ENCODE data around the gene CEP170B. TPM values are rescaled to one million over a fixed set of nuclear protein-coding genes. Genes with fewer than 3 reads are reported as not detected.

Gene CEP170B
- total and polyA plus RNA-seq, 9 of the 15 experiments (the other 6 are each of a cell fraction or from before 2014, with no cell fraction given), result 0.01 to 10.2 (median 2.2) TPM

DNA sequence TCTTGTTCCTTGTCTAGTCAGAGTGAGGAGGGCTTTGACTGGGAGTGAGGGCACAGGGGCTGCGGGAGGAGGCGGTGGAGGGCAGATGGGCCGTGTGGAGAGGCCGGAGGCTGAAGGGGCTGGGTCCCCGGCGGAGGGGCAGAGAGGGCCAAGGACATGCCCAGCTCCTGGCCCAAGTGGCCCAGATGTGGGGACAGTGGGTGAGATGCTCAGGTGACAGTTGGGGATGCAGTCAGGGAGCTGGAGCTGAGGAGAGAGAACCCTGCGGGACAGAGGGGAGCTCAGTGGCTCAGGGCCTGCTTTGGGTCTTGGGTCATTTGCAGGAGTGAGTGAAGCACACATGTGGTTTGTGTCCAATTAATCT is 33.1 kb downstream of the CEP170B start (continued):
- TF ChIP-seq, protein P1, sequence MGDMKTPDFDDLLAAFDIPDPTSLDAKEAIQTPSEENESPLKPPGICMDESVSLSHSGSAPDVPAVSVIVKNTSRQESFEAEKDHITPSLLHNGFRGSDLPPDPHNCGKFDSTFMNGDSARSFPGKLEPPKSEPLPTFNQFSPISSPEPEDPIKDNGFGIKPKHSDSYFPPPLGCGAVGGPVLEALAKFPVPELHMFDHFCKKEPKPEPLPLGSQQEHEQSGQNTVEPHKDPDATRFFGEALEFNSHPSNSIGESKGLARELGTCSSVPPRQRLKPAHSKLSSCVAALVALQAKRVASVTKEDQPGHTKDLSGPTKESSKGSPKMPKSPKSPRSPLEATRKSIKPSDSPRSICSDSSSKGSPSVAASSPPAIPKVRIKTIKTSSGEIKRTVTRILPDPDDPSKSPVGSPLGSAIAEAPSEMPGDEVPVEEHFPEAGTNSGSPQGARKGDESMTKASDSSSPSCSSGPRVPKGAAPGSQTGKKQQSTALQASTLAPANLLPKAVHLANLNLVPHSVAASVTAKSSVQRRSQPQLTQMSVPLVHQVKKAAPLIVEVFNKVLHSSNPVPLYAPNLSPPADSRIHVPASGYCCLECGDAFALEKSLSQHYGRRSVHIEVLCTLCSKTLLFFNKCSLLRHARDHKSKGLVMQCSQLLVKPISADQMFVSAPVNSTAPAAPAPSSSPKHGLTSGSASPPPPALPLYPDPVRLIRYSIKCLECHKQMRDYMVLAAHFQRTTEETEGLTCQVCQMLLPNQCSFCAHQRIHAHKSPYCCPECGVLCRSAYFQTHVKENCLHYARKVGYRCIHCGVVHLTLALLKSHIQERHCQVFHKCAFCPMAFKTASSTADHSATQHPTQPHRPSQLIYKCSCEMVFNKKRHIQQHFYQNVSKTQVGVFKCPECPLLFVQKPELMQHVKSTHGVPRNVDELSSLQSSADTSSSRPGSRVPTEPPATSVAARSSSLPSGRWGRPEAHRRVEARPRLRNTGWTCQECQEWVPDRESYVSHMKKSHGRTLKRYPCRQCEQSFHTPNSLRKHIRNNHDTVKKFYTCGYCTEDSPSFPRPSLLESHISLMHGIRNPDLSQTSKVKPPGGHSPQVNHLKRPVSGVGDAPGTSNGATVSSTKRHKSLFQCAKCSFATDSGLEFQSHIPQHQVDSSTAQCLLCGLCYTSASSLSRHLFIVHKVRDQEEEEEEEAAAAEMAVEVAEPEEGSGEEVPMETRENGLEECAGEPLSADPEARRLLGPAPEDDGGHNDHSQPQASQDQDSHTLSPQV (IDR thresholded peaks at IDR 0.05), result no peak
- TF ChIP-seq RB1 (IDR thresholded peaks at IDR 0.05; ENCODE audit: low read depth) (no peak), BACH1 (tag; IDR thresholded peaks at IDR 0.05) (no peak), CBFB (CRISPR knock-in tag; IDR thresholded peaks at IDR 0.05) (no peak)
- TF ChIP-seq, protein P2, sequence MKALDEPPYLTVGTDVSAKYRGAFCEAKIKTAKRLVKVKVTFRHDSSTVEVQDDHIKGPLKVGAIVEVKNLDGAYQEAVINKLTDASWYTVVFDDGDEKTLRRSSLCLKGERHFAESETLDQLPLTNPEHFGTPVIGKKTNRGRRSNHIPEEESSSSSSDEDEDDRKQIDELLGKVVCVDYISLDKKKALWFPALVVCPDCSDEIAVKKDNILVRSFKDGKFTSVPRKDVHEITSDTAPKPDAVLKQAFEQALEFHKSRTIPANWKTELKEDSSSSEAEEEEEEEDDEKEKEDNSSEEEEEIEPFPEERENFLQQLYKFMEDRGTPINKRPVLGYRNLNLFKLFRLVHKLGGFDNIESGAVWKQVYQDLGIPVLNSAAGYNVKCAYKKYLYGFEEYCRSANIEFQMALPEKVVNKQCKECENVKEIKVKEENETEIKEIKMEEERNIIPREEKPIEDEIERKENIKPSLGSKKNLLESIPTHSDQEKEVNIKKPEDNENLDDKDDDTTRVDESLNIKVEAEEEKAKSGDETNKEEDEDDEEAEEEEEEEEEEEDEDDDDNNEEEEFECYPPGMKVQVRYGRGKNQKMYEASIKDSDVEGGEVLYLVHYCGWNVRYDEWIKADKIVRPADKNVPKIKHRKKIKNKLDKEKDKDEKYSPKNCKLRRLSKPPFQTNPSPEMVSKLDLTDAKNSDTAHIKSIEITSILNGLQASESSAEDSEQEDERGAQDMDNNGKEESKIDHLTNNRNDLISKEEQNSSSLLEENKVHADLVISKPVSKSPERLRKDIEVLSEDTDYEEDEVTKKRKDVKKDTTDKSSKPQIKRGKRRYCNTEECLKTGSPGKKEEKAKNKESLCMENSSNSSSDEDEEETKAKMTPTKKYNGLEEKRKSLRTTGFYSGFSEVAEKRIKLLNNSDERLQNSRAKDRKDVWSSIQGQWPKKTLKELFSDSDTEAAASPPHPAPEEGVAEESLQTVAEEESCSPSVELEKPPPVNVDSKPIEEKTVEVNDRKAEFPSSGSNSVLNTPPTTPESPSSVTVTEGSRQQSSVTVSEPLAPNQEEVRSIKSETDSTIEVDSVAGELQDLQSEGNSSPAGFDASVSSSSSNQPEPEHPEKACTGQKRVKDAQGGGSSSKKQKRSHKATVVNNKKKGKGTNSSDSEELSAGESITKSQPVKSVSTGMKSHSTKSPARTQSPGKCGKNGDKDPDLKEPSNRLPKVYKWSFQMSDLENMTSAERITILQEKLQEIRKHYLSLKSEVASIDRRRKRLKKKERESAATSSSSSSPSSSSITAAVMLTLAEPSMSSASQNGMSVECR (CRISPR knock-in tag; IDR thresholded peaks at IDR 0.05), result no peak
- TF ChIP-seq, protein P3, sequence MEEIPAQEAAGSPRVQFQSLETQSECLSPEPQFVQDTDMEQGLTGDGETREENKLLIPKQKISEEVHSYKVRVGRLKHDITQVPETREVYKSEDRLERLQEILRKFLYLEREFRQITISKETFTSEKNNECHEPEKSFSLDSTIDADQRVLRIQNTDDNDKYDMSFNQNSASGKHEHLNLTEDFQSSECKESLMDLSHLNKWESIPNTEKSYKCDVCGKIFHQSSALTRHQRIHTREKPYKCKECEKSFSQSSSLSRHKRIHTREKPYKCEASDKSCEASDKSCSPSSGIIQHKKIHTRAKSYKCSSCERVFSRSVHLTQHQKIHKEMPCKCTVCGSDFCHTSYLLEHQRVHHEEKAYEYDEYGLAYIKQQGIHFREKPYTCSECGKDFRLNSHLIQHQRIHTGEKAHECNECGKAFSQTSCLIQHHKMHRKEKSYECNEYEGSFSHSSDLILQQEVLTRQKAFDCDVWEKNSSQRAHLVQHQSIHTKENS (CRISPR knock-in tag; IDR thresholded peaks at IDR 0.05), result no peak

All from K562 (cell line).